Trophoblast cell (in vitro differentiated cells and primary cell): ENCODE measurements around the gene WT1.

ENCODE experiments used
- DNase-seq, 2 donors: peaks; one replicate each; pipeline ENCODE4 v3.0.0-alpha.2; 2016
- H2AFZ ChIP-seq: 2 replicates; pipeline ENCODE4 v1.6.1; 2013; ENCODE audit warnings: low read length, moderate library complexity, mild to moderate bottlenecking; ENCODE audit not compliant: insufficient read depth, poor library complexity
- H2AK5ac ChIP-seq: 2 replicates; pipeline ENCODE4 v1.6.1; 2013; ENCODE audit warnings: mild to moderate bottlenecking, low read length
- H2BK120ac ChIP-seq: 2 replicates; pipeline ENCODE4 v1.6.1; 2013; ENCODE audit warnings: low read length, mild to moderate bottlenecking, moderate library complexity; ENCODE audit not compliant: insufficient read depth, poor library complexity
- H2BK12ac ChIP-seq: 2 replicates; pipeline ENCODE4 v1.6.1; 2013; ENCODE audit warnings: mild to moderate bottlenecking, low read length, moderate library complexity
- H2BK5ac ChIP-seq: 2 replicates; pipeline ENCODE4 v1.6.1; 2013; ENCODE audit warnings: low read length, low read depth, moderate library complexity, mild to moderate bottlenecking; ENCODE audit not compliant: poor library complexity
- H3K14ac ChIP-seq: 2 replicates; pipeline ENCODE4 v1.6.1; 2013; ENCODE audit warnings: mild to moderate bottlenecking, low read length
- H3K18ac ChIP-seq: 2 replicates; pipeline ENCODE4 v1.6.1; 2013; ENCODE audit warnings: mild to moderate bottlenecking, low read length
- H3K23ac ChIP-seq: 2 replicates; pipeline ENCODE4 v1.6.1; 2013; ENCODE audit warnings: low read length
- H3K27ac ChIP-seq: 2 replicates; pipeline ENCODE4 v1.5.1; 2013; ENCODE audit warnings: low read depth, mild to moderate bottlenecking, inconsistent platforms, low read length, moderate library complexity
- H3K27me3 ChIP-seq: 2 replicates; pipeline ENCODE4 v1.6.1; 2013; ENCODE audit warnings: inconsistent platforms, mild to moderate bottlenecking, low read length, moderate library complexity; ENCODE audit not compliant: insufficient read depth
- H3K36me3 ChIP-seq, 2 experiments: 1 replicate in 1 of 2; 2 replicates in 1 of 2; pipeline ENCODE4 v1.6.1; 2013; ENCODE audit warnings: low read length in 2 of 2, mild to moderate bottlenecking in 2 of 2, moderate library complexity in 1 of 2; ENCODE audit not compliant: insufficient read depth in 2 of 2, control insufficient read depth in 1 of 2
- H3K4ac ChIP-seq: 2 replicates; pipeline ENCODE4 v1.6.1; 2013; ENCODE audit warnings: low read depth, mild to moderate bottlenecking, low read length, moderate library complexity
- H3K4me1 ChIP-seq, 2 experiments: 1 replicate in 1 of 2; 2 replicates in 1 of 2; pipeline ENCODE4 v1.6.1; 2013; ENCODE audit warnings: low read length in 2 of 2, mild to moderate bottlenecking in 2 of 2, moderate library complexity in 1 of 2; ENCODE audit not compliant: insufficient read depth in 2 of 2, control insufficient read depth in 1 of 2
- H3K4me2 ChIP-seq: 2 replicates; pipeline ENCODE4 v1.6.1; 2013; ENCODE audit warnings: inconsistent platforms, mild to moderate bottlenecking, low read length, moderate library complexity
- H3K4me3 ChIP-seq: 2 replicates; pipeline ENCODE4 v1.5.1; 2013; ENCODE audit warnings: mild to moderate bottlenecking, low read depth, low read length, inconsistent platforms
- H3K79me1 ChIP-seq: one replicate; pipeline ENCODE4 v1.6.1; 2013; ENCODE audit warnings: low read length
- H3K79me2 ChIP-seq: 2 replicates; pipeline ENCODE4 v1.6.1; 2013; ENCODE audit warnings: low read length, mild to moderate bottlenecking; ENCODE audit not compliant: control insufficient read depth, insufficient read depth, poor library complexity
- H3K9ac ChIP-seq: 2 replicates; pipeline ENCODE4 v1.6.1; 2013; ENCODE audit warnings: mild to moderate bottlenecking, low read length
- H3K9me3 ChIP-seq: 2 replicates; pipeline ENCODE4 v1.6.1; 2013; ENCODE audit warnings: low read depth, mild to moderate bottlenecking, control low read depth, inconsistent platforms, low read length; ENCODE audit not compliant: insufficient read depth
- H4K12ac ChIP-seq: 2 replicates; pipeline ENCODE4 v1.6.1; 2013; ENCODE audit warnings: low read depth, mild to moderate bottlenecking, low read length, moderate library complexity
- H4K8ac ChIP-seq: 2 replicates; pipeline ENCODE4 v1.6.1; 2013; ENCODE audit warnings: low read depth, mild to moderate bottlenecking, low read length, moderate library complexity
- H4K91ac ChIP-seq: one replicate; pipeline ENCODE4 v1.6.1; 2013; ENCODE audit warnings: low read depth, mild to moderate bottlenecking, low read length, moderate library complexity
- WGBS: extraction: QIAGEN DNeasy Blood & Tissue Kit; methylation state at CpG from one replicate; pipeline ENCODE4 v1.1.7; 2013; ENCODE audit warnings: missing lambda C conversion rate; ENCODE audit not compliant: insufficient read length, insufficient coverage; ENCODE audit errors: extremely low coverage; 5-methylcytosine and 5-hydroxymethylcytosine counted together

WT1 gene

GRCh38 chr11:32396991-32397390 is 38.3 kb downstream of the WT1 start:
- no peak overlapping the region for H4K8ac ChIP-seq
- no peak overlapping the region for H2AK5ac ChIP-seq
- H4K12ac ChIP-seq, result no peak overlapping the region
- no peaks in the 10 kb centered on the region for H3K27me3 ChIP-seq
- DNase-seq, result no peak
- H3K79me1 ChIP-seq, result no peaks in the 10 kb centered on the region
- no CpG with 5 or more reads among the region's 4 CpGs for WGBS
- H2AFZ ChIP-seq, result no peak overlapping the region
- H3K4me2 ChIP-seq, result no peak overlapping the region
- no peaks in the 10 kb centered on the region for H3K36me3 ChIP-seq
- no peak overlapping the region for H3K9ac ChIP-seq
- no peak overlapping the region for H3K27ac ChIP-seq
- H3K4me1 ChIP-seq, result peaks cover 12 to 18% of the 10 kb centered on the region in 2 experiments
- H4K91ac ChIP-seq, result no peak overlapping the region
- no peak overlapping the region for H2BK12ac ChIP-seq
- H3K4ac ChIP-seq, result no peak overlapping the region
- H3K9me3 ChIP-seq, result no peaks in the 10 kb centered on the region
- H3K23ac ChIP-seq, result no peak overlapping the region
- no peak overlapping the region for H3K18ac ChIP-seq
- H3K14ac ChIP-seq, result no peak overlapping the region
- H2BK5ac ChIP-seq, result no peak overlapping the region
- H3K79me2 ChIP-seq, result no peaks in the 10 kb centered on the region
- H2BK120ac ChIP-seq, result no peak overlapping the region
- no peak overlapping the region for H3K4me3 ChIP-seq

- Histone ChIP-seq H4K12ac (no peak overlapping the region), H3K36me3 (no peaks in the 10 kb centered on the region), H2BK12ac (no peak overlapping the region), H3K4me1 (peaks cover 9 to 16% of the 10 kb centered on the region in 2 experiments), H3K27ac (no peak overlapping the region), H3K79me2 (no peaks in the 10 kb centered on the region), H2BK120ac (no peak overlapping the region), H3K14ac (no peak overlapping the region), H2AFZ (no peak overlapping the region), H3K4me2 (no peak overlapping the region), H3K23ac (no peak overlapping the region), H4K91ac (no peak overlapping the region), H3K18ac (no peak overlapping the region), H2BK5ac (no peak overlapping the region), H3K9me3 (no peaks in the 10 kb centered on the region), H2AK5ac (no peak overlapping the region), H3K9ac (no peak overlapping the region), H3K4me3 (no peak overlapping the region), H3K4ac (no peak overlapping the region), H3K27me3 (no peaks in the 10 kb centered on the region), H4K8ac (no peak overlapping the region), H3K79me1 (no peaks in the 10 kb centered on the region)
- no CpG with 5 or more reads among the region's 7 CpGs for WGBS
- DNase-seq, result no peak
These were observed 39.0 kb downstream of the WT1 start for GRCh38 chr11:32396331-32396730.

DNA sequence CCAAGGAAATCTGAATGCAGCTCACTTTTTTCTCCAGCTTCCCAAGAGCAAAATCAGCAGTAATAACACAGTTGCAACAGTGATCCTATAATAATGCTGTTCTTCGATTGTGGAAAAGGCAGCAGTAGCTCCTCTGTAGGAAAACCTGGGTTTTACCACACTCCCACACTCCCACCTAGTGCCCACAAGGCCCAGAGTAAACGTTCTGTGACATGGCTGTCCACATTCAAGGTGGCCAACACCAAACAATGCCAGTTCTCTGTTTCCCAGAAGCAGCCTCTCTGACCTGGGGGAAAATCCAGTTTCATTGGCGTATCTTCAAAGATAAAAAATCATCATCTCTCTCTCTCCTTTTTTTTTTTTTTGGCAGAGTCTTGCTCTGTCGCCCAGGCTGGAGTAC is 40.2 kb downstream of the WT1 start:
- Histone ChIP-seq H3K4me3 (no peak overlapping the region), H4K91ac (no peak overlapping the region), H2AK5ac (no peak overlapping the region), H3K79me1 (no peaks in the 10 kb centered on the region), H3K4ac (no peak overlapping the region), H2BK120ac (no peak overlapping the region), H2AFZ (no peak overlapping the region), H3K27me3 (no peaks in the 10 kb centered on the region), H4K12ac (no peak overlapping the region), H3K27ac (no peak overlapping the region), H3K23ac (no peak overlapping the region), H2BK12ac (no peak overlapping the region), H3K79me2 (no peaks in the 10 kb centered on the region), H3K4me1 (peaks cover 6 to 10% of the 10 kb centered on the region in 2 experiments), H3K4me2 (no peak overlapping the region), H4K8ac (no peak overlapping the region), H2BK5ac (no peak overlapping the region), H3K9me3 (no peaks in the 10 kb centered on the region), H3K9ac (no peak overlapping the region), H3K36me3 (no peaks in the 10 kb centered on the region), H3K18ac (no peak overlapping the region), H3K14ac (no peak overlapping the region)
- no CpG with 5 or more reads among the region's 4 CpGs for WGBS
- no peak for DNase-seq

- Histone ChIP-seq H3K4me1 (peaks cover 5 to 10% of the 10 kb centered on the region in 2 experiments), H3K9me3 (no peaks in the 10 kb centered on the region), H3K9ac (no peak overlapping the region), H2BK12ac (no peak overlapping the region), H3K4ac (no peak overlapping the region), H3K14ac (no peak overlapping the region), H2AK5ac (no peak overlapping the region), H2AFZ (no peak overlapping the region), H3K4me2 (no peak overlapping the region), H3K27ac (no peak overlapping the region), H3K36me3 (no peaks in the 10 kb centered on the region), H3K18ac (no peak overlapping the region), H3K79me2 (no peaks in the 10 kb centered on the region), H2BK5ac (no peak overlapping the region), H3K23ac (no peak overlapping the region), H2BK120ac (no peak overlapping the region), H3K79me1 (peaks cover 5% of the 10 kb centered on the region), H3K4me3 (no peak overlapping the region), H4K12ac (no peak overlapping the region), H4K8ac (no peak overlapping the region), H4K91ac (no peak overlapping the region), H3K27me3 (no peaks in the 10 kb centered on the region)
- no peak for DNase-seq
- no CpG with 5 or more reads among the region's 2 CpGs for WGBS
These were observed 42.5 kb downstream of the WT1 start for GRCh38 chr11:32392840-32393239.
